Measurements from ENCODE around the gene AUP1. TPM values are rescaled to one million over a fixed set of nuclear protein-coding genes. Genes with fewer than 3 reads are reported as not detected.
A peak's percentile ranks its signal among the peaks of the same experiment; 100 is the strongest.

The AUP1 gene
- total and polyA plus RNA-seq, 9 of the 15 experiments (the other 6 are each of a cell fraction or from before 2014, with no cell fraction given) = 70.7 to 245 (median 165) TPM

- TF ChIP-seq KHSRP (IDR thresholded peaks at IDR 0.05) (no peak), ZNF124 (CRISPR knock-in tag; IDR thresholded peaks at IDR 0.05) (no peak), SMAD1 (IDR thresholded peaks at IDR 0.05; ENCODE audit: low read depth, low read length, partially characterized antibody) (no peak), CTBP1 (IDR thresholded peaks at IDR 0.05; ENCODE audit: borderline replicate concordance) (no peak; the same call in 1 of the 2 replicates), CBX8 (IDR thresholded peaks at IDR 0.05; ENCODE audit: borderline replicate concordance, extremely low read depth, low read depth, low read length, poor library complexity, severe bottlenecking) (no peak), CXXC5 (CRISPR knock-in tag; IDR thresholded peaks at IDR 0.05) (peak; percentile 48; the same call in 1 of the 2 replicates), POLR2G (IDR thresholded peaks at IDR 0.05; ENCODE audit: low read depth, low read length) (no peak), ZNF24 (IDR thresholded peaks at IDR 0.05) (no peak), TGIF2 (CRISPR knock-in tag; IDR thresholded peaks at IDR 0.05) (no peak), ZC3H4 (CRISPR knock-in tag; IDR thresholded peaks at IDR 0.05; ENCODE audit: borderline replicate concordance) (no peak), ZNF644 (tag; IDR thresholded peaks at IDR 0.05; ENCODE audit: low read depth) (peak; percentile 77; the same call in 1 of the 2 replicates), ZNF695 (CRISPR knock-in tag; IDR thresholded peaks at IDR 0.05) (no peak), FOXJ3 (CRISPR knock-in tag; IDR thresholded peaks at IDR 0.05) (no peak), ZFP36 (IDR thresholded peaks at IDR 0.05; ENCODE audit: low read depth, low read length, partially characterized antibody) (no peak), ATF7 (IDR thresholded peaks at IDR 0.05) (peak; percentile 27; the same call in 1 of the 2 replicates), RAD51 (IDR thresholded peaks at IDR 0.05; ENCODE audit: borderline replicate concordance, low read depth) (no peak), HNRNPL (IDR thresholded peaks at IDR 0.05; ENCODE audit: low read depth, low read length) (no peak), KDM5B (IDR thresholded peaks at IDR 0.05; ENCODE audit: insufficient replicate concordance, low read depth, low read length) (peak; percentile 41), PYGO2 (tag; IDR thresholded peaks at IDR 0.05) (no peak), ESRRB (CRISPR knock-in tag; IDR thresholded peaks at IDR 0.05; ENCODE audit: borderline replicate concordance) (no peak), HDAC6 (IDR thresholded peaks at IDR 0.05; ENCODE audit: low read depth, low read length) (no peak), EHMT2 (IDR thresholded peaks at IDR 0.05) (peak; percentile 64; the same call in 1 of the 2 replicates), ZNF707 (CRISPR knock-in tag; conservative IDR thresholded peaks at IDR 0.05) (no peak)
- TF ChIP-seq, protein P1, sequence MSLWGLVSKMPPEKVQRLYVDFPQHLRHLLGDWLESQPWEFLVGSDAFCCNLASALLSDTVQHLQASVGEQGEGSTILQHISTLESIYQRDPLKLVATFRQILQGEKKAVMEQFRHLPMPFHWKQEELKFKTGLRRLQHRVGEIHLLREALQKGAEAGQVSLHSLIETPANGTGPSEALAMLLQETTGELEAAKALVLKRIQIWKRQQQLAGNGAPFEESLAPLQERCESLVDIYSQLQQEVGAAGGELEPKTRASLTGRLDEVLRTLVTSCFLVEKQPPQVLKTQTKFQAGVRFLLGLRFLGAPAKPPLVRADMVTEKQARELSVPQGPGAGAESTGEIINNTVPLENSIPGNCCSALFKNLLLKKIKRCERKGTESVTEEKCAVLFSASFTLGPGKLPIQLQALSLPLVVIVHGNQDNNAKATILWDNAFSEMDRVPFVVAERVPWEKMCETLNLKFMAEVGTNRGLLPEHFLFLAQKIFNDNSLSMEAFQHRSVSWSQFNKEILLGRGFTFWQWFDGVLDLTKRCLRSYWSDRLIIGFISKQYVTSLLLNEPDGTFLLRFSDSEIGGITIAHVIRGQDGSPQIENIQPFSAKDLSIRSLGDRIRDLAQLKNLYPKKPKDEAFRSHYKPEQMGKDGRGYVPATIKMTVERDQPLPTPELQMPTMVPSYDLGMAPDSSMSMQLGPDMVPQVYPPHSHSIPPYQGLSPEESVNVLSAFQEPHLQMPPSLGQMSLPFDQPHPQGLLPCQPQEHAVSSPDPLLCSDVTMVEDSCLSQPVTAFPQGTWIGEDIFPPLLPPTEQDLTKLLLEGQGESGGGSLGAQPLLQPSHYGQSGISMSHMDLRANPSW (CRISPR knock-in tag; IDR thresholded peaks at IDR 0.05) = no peak
- TF ChIP-seq, protein P2, sequence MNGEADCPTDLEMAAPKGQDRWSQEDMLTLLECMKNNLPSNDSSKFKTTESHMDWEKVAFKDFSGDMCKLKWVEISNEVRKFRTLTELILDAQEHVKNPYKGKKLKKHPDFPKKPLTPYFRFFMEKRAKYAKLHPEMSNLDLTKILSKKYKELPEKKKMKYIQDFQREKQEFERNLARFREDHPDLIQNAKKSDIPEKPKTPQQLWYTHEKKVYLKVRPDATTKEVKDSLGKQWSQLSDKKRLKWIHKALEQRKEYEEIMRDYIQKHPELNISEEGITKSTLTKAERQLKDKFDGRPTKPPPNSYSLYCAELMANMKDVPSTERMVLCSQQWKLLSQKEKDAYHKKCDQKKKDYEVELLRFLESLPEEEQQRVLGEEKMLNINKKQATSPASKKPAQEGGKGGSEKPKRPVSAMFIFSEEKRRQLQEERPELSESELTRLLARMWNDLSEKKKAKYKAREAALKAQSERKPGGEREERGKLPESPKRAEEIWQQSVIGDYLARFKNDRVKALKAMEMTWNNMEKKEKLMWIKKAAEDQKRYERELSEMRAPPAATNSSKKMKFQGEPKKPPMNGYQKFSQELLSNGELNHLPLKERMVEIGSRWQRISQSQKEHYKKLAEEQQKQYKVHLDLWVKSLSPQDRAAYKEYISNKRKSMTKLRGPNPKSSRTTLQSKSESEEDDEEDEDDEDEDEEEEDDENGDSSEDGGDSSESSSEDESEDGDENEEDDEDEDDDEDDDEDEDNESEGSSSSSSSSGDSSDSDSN (IDR thresholded peaks at IDR 0.05; ENCODE audit: borderline replicate concordance in 1 of 2, low read depth in 2 of 2, low read length in 2 of 2) = no peak
Observed at GRCh38 chr2:74573747-74574562, 44.4 kb upstream of the AUP1 start (continued).

Measured in K562 (cell line).